Heart right ventricle (tissue), 16 donors: ENCODE measurements around the gene EPN1. TPM values are rescaled to one million over a fixed set of nuclear protein-coding genes. Genes with fewer than 3 reads are reported as not detected.

ENCODE experiments used
- ATAC-seq, 8 donors: fragments of 200-7000 bp; cut with Tn5 transposase; one replicate each; pipeline ENCODE4 v1.9.1; 2020; ENCODE audit warnings: mild to moderate bottlenecking in 8 of 8, moderate library complexity in 8 of 8, moderate number of reproducible peaks in 1 of 8
- DNase-seq, 2 donors: peaks; one replicate each; pipeline ENCODE4 v3.0.0-alpha.2; 2020
- H3K27ac ChIP-seq, 10 donors: fragments of 200-600 bp; sonication (generic) in 2 of 10; one replicate each; pipeline versions ENCODE4 v1.5.0 to v1.8.0; 2020 to 2022; ENCODE audit warnings: mild to moderate bottlenecking in 3 of 10
- H3K27me3 ChIP-seq, 7 donors: fragments of 200-600 bp; one replicate each; pipeline ENCODE4 v1.8.0; 2021 to 2022; ENCODE audit warnings: mild to moderate bottlenecking in 2 of 7
- H3K36me3 ChIP-seq, 9 donors: fragments of 200-600 bp; sonication (generic) in 1 of 9; one replicate each; pipeline versions ENCODE4 v1.5.0 to v1.8.0; 2020 to 2022; ENCODE audit warnings: mild to moderate bottlenecking in 2 of 9
- H3K4me1 ChIP-seq, 9 donors: fragments of 200-600 bp; sonication (generic) in 1 of 9; one replicate each; pipeline versions ENCODE4 v1.5.0 to v1.8.0; 2020 to 2022; ENCODE audit warnings: mild to moderate bottlenecking in 4 of 9
- H3K4me3 ChIP-seq, 10 donors: fragments of 200-600 bp; sonication (generic) in 2 of 10; one replicate each; pipeline versions ENCODE4 v1.5.0 to v1.8.0; 2020 to 2022; ENCODE audit warnings: mild to moderate bottlenecking in 7 of 10, moderate library complexity in 2 of 10
- H3K9me3 ChIP-seq, 11 donors: fragments of 200-600 bp in 10 of 11; sonication (generic) in 2 of 11; one replicate each; pipeline versions ENCODE4 v1.5.0 to v1.8.0; 2013 to 2022; ENCODE audit warnings: mild to moderate bottlenecking in 2 of 11, control low read depth in 1 of 11, moderate library complexity in 1 of 11
- CTCF ChIP-seq, 9 donors: fragments of 200-600 bp; sonication (generic) in 2 of 9; IDR thresholded peaks; one replicate each; pipeline versions ENCODE4 v1.5.0 to v1.8.0; 2021 to 2022; ENCODE audit warnings: antibody characterized with exemption in 9 of 9, mild to moderate bottlenecking in 5 of 9, moderate library complexity in 1 of 9
- WGBS, 2 donors: extraction: QIAGEN DNeasy Blood & Tissue Kit; methylation state at CpG; one replicate each; pipeline ENCODE4 v1.1.7; 2013; ENCODE audit warnings: inconsistent platforms in 1 of 2; 5-methylcytosine and 5-hydroxymethylcytosine counted together
- intact Hi-C, 10 donors: fragments of 100-400 bp; cut with DNase I; formaldehyde crosslinking; loops; one replicate each; pipeline versions ENCODE4 v1.11.1 to v1.14.2; 2022
- polyA plus RNA-seq, 2 donors: library from polyadenylated mRNA; stranded (reverse); fragments of 200-250 nt; gene quantifications; one replicate each; pipeline ENCODE4 v1.2.3, GENCODE V29; 2013
- total RNA-seq, 10 donors: library from RNA; stranded (reverse); fragmentation: NEBNext Ultra II Directional in 3 of 10; extraction: Animal tissue kit (Norgen Biotek cat#: 25700) in 3 of 10; gene quantifications; one replicate each; pipeline versions ENCODE4 v1.2.1 to v1.2.4, GENCODE V29; 2021 to 2023
- donor health status: Arrhythmogenic right ventricular cardiomyopathy.
- donor health status: ischemic (EF 13 %, LVEDD 7.1; RV severe dilation, severe dysfunction).
- donor health status: healthy with polysubstance abuse.
- donor health status: DM: no; HTN: yes; CAD: no.
- donor health status: DM: no; HTN: no; CAD: no.
- donor health status: ischemic (EF 25% LVEDD 6.9; RV normal size, moderate dysfunction).
- donor health status: ischemic (EF 25% LVEDD 5.7; RV mildly dilated, moderate dysfunction).
- donor health status: healthy.
- donor health status: DM: yes; HTN: yes; CAD: no.
- donor health status: Ischemic cardiomyopathy.
- donor health status: ischemic (EF 35%, LVEDD 5.7; RV mildly dilated, moderate dysfunction).
- donor health status: nonischemic (EF 11% LVEDD 7.7; RV severe dilation, severe dysfunction).
- donor health status: DM: yes; HTN: yes; CAD: no.
- donor health status: PGD.
- donor health status: ischemic (EF 29% LVEDD 5.4; RV normal size, mild dysfunction).
- donor health status: nonischemic (EF 23%, LVEDD 6.1; RV moderate dilation, normal function).

Gene EPN1
- total and polyA plus RNA-seq, 12 donors, result 127 to 305 (median 138) TPM

GRCh38 chr19:55693336-55693974, 18.4 kb downstream of the EPN1 start:
- H3K9me3 ChIP-seq, result no peaks in the 10 kb centered on the region
- H3K27me3 ChIP-seq, result no peaks in the 10 kb centered on the region
- ATAC-seq (no peak), DNase-seq (no peak)
- TF ChIP-seq CTCF (IDR thresholded peaks at IDR 0.05), result no peak
- intact Hi-C loops, result no loop called here
- H3K4me1 ChIP-seq, result no peaks in the 10 kb centered on the region
- WGBS, 2 donors, result 95 to 96% methylated on average over 20 of the region's 20 CpGs
- H3K4me3 ChIP-seq, result no peak overlapping the region
- H3K36me3 ChIP-seq, result peaks cover 0 to 100% (median 74%) of the 10 kb centered on the region in 9 donors
- H3K27ac ChIP-seq, result no peak overlapping the region

GRCh38 chr19:55694241-55694655, 19.2 kb downstream of the EPN1 start:
- Histone ChIP-seq H3K27ac (no peak overlapping the region), H3K27me3 (no peaks in the 10 kb centered on the region), H3K4me1 (no peaks in the 10 kb centered on the region), H3K4me3 (no peak overlapping the region), H3K9me3 (no peaks in the 10 kb centered on the region), H3K36me3 (peaks cover 0 to 100% (median 68%) of the 10 kb centered on the region in 9 donors)
- intact Hi-C loops, result no loop called here
- ATAC-seq (no peak), DNase-seq (no peak)
- WGBS, 2 donors, result 87 to 89% methylated on average over 15 of the region's 15 CpGs
- no peak for TF ChIP-seq CTCF (IDR thresholded peaks at IDR 0.05)

GRCh38 chr19:55694656-55695491, 19.8 kb downstream of the EPN1 start:
- ATAC-seq, result no peak
- H3K27me3 ChIP-seq, result no peaks in the 10 kb centered on the region
- DNase-seq, result no peak

More at GRCh38 chr19:55694656-55695491, 19.8 kb downstream of the EPN1 start:
- H3K36me3 ChIP-seq, result peaks cover 0 to 100% (median 64%) of the 10 kb centered on the region in 9 donors
- H3K9me3 ChIP-seq, result no peaks in the 10 kb centered on the region
- TF ChIP-seq CTCF (IDR thresholded peaks at IDR 0.05), result no peak
- no peak overlapping the region for H3K4me3 ChIP-seq
- WGBS, 2 donors, result 94 to 96% methylated on average over 37 of the region's 37 CpGs
- intact Hi-C loops, result no loop called here
- no peaks in the 10 kb centered on the region for H3K4me1 ChIP-seq
- H3K27ac ChIP-seq, result no peak overlapping the region
